Activated gamma-delta T cell treated with anti-CD3 and anti-CD28 coated beads, Interleukin-2, amount 50 U/mL, for 16 hours (primary cell): Measurements from ENCODE around the gene SPIRE1.

ENCODE experiments used
- DNase-seq: peaks from one replicate; pipeline ENCODE4 v3.0.0-alpha.2; 2020; ENCODE audit warnings: low read depth

SPIRE1 gene

DNA sequence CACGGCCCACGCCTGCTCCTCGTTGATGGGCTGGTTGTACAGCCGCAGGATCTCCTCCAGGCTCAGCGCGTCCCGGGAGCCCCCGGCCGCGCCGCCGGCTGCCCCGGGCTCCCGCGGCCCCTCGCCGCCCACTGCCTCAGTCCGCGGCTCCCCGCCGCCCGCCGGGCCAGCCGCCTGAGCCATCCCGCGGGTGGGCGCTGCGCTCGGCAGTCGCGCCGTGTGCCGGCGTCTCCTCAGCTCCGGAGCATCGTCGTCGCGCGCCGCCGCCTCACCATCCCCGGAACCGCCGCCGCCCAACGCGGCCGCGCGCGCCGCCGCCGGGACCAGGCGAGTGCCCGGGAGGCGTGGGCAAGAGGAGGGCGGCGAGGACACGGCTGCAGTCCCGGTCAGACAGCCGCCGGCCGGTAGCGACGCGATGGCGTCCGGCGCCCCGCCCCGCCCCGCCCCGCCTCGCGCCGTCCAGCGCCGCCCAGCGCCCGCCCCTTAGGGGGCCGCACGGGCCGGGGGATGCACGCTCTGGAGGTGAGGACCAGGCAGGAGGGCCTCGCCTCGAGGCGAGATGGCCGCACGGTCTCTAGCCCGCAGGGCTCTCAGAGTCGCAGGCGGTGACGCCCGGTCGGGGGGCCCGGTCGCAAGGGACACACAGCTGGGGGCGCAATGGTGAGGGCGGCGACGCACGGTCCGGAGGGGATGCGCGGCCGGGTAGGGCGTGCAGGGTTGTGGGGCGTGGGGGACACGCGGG, at the start of gene SPIRE1:
Gene SPIRE1, minus strand, starts transcription at position 424 of the 742 bp plus-strand sequence. Its CDS starts 241 bp downstream, at position 183.
- no peak for DNase-seq

DNA sequence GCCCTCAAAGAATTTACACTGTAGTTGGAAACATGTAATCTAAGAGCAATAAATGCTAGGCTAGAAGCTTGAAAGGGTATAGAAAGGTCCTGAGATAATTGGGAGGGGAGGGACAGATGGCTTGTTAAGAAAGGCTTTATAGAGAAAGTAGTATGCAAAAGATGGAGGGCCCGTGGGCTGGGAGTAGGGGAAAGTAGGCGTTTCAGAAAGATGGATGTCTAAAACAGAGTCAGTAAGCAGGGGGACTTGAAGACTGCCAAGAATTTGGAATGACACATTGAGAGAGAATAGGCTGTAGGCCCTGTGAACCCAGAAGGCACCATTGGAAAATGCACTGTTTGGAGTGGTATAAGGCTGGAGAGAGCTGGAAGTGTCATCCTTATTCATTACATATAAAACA, 45.8 kb upstream of the SPIRE1 start:
- no peak for DNase-seq

DNA sequence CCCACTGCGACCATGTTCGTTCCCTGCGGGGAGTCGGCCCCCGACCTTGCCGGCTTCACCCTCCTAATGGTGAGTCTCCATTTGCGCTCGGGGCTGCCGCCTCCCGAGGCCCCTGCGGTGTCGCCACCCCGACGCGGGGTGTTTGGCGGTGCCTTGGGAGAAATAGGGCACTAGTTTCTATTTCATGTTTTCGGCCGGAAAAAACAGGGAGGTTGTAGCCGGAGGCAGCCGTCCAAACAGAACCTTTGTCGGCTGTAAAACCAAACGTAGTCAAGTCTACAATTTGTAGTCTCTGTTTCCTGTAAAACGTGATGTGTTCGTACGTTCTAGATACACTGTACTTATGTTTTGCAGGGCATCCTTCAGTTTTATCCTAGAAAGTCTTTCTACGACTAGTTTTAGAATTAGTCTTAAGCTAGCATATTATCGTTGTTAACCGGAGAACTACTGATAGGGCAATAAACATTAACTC, 45.2 kb upstream of the SPIRE1 start:
- no peak for DNase-seq

DNA sequence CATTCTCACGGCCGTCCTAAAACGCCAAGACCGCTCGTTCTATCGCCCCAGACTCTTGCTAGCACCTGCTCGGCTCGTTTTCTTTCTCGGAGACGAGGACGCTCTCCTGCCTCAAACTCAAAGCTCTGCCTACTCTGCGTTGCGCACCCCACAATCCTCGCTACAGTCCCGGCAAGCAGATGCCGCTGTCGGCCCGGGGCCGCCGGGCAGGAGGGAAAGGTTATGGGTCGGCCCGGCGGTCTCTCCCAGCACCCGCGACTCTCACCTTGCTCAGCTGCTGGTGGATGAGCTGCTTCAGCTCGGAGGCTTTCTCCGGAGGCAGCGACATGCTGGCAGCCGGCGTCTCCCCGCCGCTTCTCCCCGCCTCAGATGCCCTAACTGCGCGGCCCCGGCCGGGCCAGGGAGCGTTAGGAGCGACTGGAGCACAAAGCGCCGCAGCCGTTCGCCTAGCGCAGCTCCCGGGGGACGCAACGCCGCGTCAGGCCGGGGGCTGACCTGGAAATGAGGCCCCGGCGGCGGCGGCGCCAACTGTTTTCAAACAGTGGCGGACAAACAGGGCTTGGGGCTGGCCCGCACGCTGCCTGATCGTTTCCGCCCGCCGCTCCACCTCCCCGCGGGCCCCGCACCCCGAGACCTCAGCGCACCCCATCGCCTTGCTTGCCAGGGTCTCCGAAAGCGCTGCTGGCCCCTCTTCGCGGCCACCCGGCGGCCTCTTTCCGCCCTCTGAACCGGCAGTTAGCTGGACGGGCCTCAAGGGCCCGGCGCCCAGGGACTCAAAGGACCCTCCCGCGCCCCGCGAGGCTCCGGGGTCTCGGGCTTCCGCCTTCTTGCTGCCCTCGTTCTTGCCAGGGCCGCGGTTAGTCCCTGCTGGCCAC, 44.6 kb upstream of the SPIRE1 start, which contains the start of the genes CEP76 and PSMG2:
Gene CEP76, minus strand, starts transcription at position 503 of the 875 bp plus-strand sequence. Its CDS starts 175 bp downstream, at position 328.
Gene PSMG2, plus strand, starts transcription at position 822 of the 875 bp plus-strand sequence. CDS start 66 bp downstream, outside the sequence.
- DNase-seq: peak; percentile 75

DNA sequence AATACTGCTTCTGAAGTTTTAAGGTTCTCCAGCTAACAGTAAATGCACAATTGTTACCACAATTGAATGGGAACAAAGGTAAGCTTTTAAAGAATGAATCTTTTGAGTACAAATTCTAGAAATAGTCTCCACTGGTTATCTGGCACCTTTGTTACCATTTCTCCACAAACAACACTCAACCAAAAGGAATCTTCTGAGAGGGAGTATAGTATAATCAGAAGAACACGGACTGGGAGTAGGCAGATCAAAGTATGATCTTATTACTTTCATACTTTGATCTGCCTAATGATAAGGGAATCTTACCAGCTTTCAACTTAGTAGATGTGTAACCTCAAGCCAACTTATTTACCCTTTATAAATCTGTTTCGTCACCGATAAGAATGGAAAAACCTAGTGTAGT, 43.3 kb upstream of the SPIRE1 start:
- DNase-seq: no peak

DNA sequence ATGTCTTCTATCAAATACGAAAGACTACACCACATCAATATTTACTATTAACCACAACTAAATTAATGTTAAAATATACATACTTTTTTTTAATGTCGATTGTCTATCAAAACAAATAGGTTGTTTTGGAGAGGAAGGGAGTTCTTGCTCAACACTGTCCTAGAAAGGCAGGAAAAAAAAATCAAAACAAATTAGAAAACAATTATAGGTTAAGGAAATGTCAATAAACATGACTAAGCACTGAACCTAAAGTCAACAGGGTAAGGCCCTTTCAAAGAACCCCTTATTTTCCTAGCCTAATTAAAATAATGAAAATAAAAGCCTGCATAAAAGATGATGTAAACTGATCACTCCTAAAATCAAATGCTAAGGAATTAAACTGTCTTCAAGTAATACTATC, 41.8 kb upstream of the SPIRE1 start:
- no peak for DNase-seq

DNA sequence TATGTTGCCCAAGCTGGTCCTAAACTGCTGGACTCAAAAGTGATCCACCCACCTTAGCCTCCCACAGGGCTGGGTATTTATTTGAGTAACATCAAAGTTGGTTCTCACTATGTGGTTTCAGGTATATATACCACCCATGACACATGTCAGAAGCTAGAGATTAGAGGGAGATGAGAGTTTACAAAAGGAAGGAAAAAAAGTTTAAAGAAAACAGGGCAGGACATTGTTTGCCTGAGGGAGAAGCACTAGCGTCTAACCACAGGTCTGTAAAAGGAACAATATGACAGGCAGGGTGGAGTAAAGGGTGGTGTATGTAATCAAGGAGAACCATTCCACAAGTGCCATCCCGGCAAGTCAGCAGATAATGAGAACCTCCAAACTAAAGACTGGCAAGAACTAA, 36.1 kb upstream of the SPIRE1 start:
- DNase-seq: no peak

DNA sequence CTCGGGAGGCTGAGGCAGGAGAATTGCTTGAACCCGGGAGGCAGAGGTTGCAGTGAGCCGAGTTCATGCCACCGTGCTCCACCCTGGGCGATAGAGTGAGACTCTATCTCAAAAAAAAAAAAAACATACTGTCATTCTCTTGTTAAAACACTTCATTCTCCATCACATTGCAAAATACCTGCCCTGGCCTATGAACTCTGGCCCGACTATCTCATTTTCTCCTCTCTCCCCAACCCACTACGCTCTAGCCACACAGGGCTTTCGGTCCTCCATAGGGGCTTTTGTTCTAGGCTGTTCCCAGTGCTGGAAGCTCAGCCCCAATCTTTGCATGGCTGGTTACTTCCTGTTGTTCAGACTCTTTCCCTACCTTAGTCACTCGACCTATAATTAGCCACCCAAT, 34.3 kb upstream of the SPIRE1 start:
- DNase-seq: no peak

DNA sequence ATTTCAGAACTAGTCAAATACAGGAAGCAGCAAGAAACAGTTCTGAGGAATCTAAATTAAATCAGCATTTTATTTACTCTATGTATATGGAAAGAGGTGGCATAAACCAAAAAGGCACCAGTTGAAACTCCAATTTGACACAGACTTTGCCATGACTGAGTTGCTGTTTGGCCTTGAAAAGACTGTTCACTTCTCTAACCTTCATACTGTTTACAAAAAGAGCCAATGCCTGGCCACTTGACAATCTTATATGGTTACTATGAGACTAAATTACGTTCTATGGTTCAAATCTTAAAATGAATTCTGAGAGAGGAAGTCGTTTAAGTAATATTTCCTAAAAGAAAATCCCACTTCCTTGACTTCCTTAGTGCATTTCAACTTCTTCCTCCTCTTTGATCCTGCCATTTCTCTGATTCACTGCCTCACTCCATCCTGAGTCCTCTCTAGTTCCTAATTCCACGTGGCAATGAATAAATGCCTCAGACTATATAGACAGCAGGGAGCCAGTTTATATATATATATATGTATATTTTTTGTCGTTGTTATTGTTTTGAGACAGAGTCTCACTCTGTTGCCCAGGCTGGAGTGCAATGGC, 31.4 kb upstream of the SPIRE1 start:
- no peak for DNase-seq

DNA sequence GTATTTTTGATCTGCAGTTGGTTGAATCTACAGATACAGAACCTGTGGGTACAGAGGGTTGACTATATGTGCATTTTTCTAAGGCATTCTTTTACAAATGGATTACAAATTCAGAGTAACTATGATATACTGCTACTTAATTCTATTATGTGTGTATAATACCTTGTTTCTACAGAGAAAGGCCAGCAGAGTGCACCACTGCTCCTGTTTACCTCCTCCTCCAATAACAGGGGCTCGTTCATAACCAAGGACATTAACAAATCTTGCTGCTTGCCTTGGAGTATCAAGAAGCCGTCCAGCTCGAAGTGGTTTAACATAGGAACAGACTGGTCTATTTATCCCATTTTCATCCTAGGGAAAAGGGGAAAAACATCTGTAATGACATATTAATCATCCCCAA, 28.2 kb upstream of the SPIRE1 start:
- DNase-seq: no peak

DNA sequence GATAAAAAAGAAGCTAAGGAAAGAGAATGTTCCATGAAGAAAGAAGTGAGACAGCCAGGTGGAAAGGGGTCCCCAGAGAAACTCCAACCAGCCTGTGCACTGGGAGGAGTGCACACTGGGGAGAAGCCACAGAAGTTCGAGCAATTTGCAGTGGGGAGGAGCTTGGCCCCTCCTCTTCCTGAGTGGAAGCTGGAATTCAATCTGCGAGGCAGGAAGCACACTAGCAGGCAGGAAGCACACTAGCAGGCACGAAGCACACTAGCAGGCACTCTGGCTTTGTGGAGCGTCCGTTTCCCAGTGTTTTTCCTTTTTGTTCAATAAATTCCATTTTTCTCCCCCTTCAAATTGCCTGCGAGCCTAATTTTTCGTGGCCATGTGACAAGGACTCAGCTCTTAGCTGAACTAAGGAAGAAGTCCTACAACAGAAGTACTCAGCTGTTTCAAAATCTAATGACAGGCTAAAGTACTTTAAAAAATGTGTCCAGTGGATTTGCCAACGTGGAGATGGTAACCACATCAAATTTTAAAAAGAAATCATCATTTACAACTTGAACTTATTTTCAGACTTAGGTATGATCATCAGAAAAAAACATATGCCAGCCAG, 21.4 kb upstream of the SPIRE1 start:
- no peak for DNase-seq

DNA sequence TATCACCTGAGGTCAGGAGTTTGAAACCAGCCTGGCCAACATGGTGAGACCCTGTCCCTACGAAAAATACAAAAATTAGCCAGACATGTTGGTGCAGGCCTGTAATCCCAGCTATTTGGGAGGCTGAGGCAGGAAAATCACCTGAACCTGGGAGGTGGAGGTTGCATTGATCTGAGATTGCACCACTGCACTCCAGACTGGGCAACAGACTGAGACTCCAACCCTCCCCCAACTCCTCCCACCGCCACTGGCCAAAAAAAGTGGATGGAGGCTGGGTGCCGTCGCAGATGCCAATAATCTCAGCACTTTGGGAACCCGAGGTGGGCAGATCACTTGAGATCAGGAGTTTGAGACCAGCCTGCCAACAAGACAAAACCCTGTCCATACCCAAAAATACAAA, 10.1 kb upstream of the SPIRE1 start:
- DNase-seq: no peak

DNA sequence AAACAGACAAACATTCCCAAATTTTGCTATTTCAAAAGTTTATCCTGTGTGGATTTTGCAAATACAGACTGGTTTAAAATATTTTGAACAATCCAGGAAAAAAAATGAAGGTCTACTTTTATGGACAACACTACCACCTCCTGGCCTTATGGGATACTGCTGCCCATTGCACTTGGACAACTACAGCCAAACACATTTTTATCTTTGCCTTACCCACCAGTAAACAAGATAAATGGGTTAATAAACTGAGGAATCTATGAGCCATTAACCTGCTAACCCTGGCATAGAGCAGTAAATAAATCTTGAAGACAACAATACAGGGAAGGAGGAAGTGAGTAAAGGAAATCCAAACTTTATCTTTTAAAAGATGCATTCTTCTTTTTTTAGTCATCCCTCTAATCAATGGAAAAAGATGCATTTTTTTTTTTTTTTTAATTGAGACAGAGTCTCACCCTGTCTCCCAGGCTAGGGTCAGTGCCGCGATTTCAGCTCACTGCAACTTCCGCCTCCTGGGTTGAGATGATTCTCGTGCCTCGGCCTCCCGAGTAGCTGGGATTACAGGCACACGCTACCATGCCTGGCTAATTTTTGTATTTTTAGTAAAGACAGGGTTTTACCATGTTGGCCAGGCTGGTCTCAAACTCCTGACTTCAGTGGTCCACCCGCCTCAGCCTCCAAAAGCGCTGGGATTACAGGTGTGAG, 2.1 kb upstream of the SPIRE1 start:
- no peak for DNase-seq

DNA sequence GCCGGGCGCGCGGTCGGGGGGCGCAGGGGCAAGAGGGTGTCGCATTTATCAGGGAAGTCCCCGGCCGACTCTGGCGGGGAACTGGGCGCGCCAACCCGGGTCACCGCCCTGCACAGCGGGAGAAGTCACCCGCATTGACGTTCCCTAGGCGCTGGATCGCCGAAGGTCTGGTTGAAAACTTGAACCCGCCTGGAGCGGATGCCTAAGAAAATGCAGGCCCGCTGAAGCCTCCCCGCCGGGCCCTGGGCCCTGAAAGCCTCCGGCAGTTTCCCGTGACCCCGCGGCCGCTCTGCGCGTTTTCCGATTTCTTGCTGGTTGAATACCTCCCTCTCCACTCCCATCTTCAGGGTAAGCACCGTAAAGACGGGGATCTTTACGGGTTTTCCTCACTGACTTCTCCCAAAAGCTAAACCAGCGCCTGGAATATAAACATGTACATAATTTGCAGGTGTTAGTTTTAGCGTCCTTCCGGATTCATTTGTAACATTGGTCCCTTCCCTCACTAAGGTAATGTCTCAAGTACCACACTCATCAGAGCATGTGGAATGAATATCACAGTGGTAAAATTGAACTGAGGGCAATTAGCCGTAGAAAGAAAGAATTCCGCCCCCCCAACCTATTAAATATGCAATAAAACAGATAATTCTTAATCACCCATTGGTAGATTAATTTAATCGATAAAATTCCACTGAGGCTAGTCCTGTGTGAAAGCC, 675 bp upstream of the SPIRE1 start:
- DNase-seq: no peak

DNA sequence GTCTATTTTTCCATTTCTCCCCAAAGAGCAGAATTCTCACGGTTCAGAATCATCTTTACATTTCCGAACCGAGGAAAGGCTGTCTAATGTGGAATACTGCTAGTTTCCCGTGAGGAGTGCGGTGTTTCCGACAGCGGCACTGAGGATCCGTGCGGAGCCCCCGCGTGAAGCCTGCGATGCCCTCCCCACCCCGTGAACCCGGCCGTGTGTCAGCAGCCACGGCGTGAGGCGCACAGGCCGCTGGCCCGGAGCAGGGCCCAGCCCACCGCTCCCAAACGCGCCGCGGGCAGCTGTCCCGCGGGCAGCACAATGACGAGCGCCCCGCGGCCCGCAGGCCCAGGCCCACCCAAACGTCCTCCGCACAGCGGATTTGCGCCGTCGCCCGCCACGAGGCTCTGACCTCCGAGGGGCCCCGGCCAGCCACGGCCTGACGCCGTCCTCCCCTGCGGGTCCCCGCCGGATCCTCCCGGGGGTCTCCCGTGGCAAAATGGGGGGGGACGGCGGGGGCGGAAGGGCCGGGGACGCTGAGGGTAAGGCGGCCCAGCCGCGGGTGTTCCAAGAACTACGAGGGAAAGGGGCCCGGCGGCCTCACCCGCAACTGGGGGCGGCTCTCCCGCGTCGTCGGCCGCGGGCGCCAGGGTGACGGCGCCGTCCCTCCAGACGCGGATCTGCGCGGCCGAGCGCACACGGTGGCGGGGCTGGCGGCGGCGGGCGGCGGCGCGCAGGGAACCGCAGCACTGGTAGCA, 796 bp downstream of the SPIRE1 start:
- no peak for DNase-seq

DNA sequence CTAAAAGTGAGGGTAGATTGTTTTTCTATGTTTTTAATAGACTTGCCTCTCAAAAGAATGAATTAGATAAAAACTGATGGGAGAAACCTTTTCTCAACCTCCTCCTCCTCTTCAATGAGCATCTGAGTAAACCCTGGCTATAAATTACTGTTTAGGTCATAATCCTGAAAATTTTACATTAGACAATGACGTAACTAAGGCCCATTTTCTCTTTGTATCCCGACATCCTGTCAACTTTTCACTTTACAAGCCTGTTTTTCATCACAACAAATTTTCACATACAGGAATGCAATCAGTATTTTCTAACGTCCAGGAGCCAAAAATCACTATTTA, 1.3 kb downstream of the SPIRE1 start:
- DNase-seq: no peak

DNA sequence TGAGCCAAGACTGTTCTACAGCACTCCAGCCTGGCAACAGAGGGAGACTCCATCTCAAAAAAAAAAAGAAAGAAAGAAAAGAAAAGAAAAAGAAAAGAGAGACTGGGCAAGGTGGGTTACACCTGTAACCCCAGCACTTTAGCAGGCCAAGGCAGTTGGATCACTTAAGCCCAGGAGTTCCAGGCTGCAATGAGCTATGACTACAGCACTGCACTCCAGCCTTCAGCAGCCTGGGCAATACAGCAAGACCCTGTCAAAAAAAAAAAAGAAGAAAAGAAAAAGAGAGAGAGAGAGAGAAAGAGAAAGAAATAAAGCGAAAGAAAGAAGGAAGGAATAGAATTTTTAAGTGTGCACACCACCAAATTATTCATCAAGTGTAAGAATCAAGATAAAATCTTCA, 2.9 kb downstream of the SPIRE1 start:
- DNase-seq: no peak

DNA sequence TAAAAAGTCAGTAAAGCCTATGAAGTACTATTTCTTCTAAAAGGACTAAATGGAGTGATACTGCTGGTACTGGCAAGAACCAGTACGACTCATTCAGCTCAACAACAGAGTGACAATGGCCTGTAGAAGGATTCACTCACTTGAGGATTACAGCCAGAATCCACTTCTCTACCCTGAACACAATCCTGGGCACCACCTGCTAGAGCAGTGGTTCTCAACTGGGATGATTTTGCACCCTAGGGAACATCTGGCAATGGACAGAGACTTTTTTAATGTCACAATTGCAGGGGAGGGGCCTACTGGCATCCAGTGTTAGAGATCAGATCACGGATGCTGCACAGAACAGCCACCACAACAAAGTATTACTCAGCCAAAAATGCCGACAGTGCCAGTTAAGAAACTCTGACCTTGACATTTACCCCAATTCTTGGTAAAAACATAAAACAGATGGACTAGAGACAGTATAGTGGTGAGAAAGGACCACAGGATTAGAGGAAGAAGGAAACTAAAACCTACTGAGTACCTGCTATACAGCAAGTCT, 5.0 kb downstream of the SPIRE1 start:
- DNase-seq: no peak

DNA sequence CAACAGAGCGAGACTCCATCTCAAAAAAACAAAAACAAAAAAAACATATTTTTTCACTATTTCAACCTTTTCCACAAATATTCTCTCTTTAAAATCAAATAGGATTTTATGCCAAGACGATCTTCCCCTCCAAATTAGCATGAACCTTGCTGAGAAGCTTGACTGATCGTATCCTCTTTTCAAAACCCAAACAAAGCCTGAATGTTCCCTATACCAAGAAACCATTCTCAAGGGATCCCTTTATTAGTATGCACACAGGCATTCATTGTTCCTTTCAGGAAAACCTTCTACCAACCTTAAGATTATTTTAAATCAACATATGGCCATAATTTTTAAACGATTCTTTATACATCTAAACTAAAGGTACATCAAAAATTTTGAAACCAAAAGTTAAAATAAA, 6.3 kb downstream of the SPIRE1 start:
- DNase-seq: no peak

DNA sequence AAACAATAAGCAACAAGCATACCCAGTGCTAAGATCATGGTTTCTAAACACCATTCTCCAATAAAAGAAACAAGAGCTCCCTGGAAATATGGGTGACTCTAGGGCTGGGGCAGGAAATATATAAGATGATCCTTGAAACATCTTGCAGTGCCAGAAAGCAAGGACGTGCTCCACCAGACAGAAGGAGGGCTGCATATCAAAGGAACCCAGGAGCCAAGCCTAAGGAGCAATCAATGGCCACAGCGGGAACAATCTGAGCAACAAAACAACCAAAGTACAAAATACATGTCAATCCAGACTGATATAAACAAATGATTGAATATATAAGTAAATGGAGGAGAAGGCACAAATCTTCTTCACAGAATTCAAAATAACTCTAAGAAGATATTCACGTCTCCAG, 10.1 kb downstream of the SPIRE1 start:
- DNase-seq: no peak
